Loucy (cell line): ENCODE results near the gene VANGL1.

ENCODE experiments used
- H2AFZ ChIP-seq: fragments of 200-600 bp; sonication (generic); 2 replicates; pipeline ENCODE4 v1.6.0; 2016; ENCODE audit warnings: antibody characterized with exemption, mild to moderate bottlenecking, low read length, moderate library complexity
- H3F3A ChIP-seq: fragments of 200-600 bp; 2 replicates; pipeline ENCODE4 v1.6.0; 2016; ENCODE audit warnings: antibody characterized with exemption, low read depth, mild to moderate bottlenecking
- H3K27me3 ChIP-seq: fragments of 200-600 bp; sonication (generic); 2 replicates; pipeline ENCODE4 v1.6.1; 2014; ENCODE audit warnings: low read length, mild to moderate bottlenecking; ENCODE audit not compliant: insufficient read depth, poor library complexity, severe bottlenecking
- H3K36me3 ChIP-seq: fragments of 200-600 bp; sonication (generic); 2 replicates; pipeline ENCODE4 v1.6.1; 2016; ENCODE audit warnings: low read length; ENCODE audit not compliant: insufficient read depth
- H3K4me1 ChIP-seq: fragments of 200-600 bp; sonication (generic); 2 replicates; pipeline ENCODE4 v1.5.1; 2014; ENCODE audit warnings: low read length, mild to moderate bottlenecking; ENCODE audit not compliant: insufficient read depth, poor library complexity, severe bottlenecking
- H3K4me2 ChIP-seq: fragments of 200-600 bp; sonication (generic); 2 replicates; pipeline ENCODE4 v1.6.0; 2014; ENCODE audit warnings: antibody characterized with exemption, low read length, low read depth, mild to moderate bottlenecking; ENCODE audit not compliant: poor library complexity, severe bottlenecking
- H3K4me3 ChIP-seq: fragments of 200-600 bp; sonication (generic); 2 replicates; pipeline ENCODE4 v1.5.1; 2014; ENCODE audit warnings: low read length, mild to moderate bottlenecking, mixed read lengths; ENCODE audit not compliant: poor library complexity, severe bottlenecking
- H3K79me2 ChIP-seq: fragments of 200-600 bp; sonication (generic); 2 replicates; pipeline ENCODE4 v1.6.1; 2014; ENCODE audit warnings: low read length; ENCODE audit not compliant: insufficient read depth
- H3K9ac ChIP-seq: fragments of 200-600 bp; sonication (generic); 2 replicates; pipeline ENCODE4 v1.6.0; 2014; ENCODE audit warnings: mild to moderate bottlenecking, low read depth, low read length, moderate library complexity; ENCODE audit not compliant: poor library complexity, severe bottlenecking
- H3K9me2 ChIP-seq: fragments of 200-600 bp; sonication (generic); replicated peaks from 2 replicates; pipeline ENCODE4 v1.6.1; 2016; ENCODE audit warnings: low read depth, low read length, mixed read lengths
- H3K9me3 ChIP-seq: fragments of 200-600 bp; sonication (generic); 2 replicates; pipeline ENCODE4 v1.6.1; 2014; ENCODE audit warnings: mild to moderate bottlenecking, antibody characterized with exemption, low read length, low read depth; ENCODE audit not compliant: insufficient read depth
- H4K20me1 ChIP-seq: fragments of 200-600 bp; sonication (generic); 2 replicates; pipeline ENCODE4 v1.6.0; 2014; ENCODE audit warnings: antibody characterized with exemption, low read length, mild to moderate bottlenecking; ENCODE audit not compliant: insufficient read depth, poor library complexity, severe bottlenecking
- EZH2phosphoT487 ChIP-seq: fragments of 200-600 bp; IDR thresholded peaks from 2 replicates; pipeline ENCODE4 v1.6.1; 2018; ENCODE audit warnings: antibody characterized with exemption, mild to moderate bottlenecking, moderate library complexity, borderline replicate concordance
- TF ChIP-seq, protein P1 (sequence below): fragments of 200-600 bp; sonication (generic); conservative IDR thresholded peaks from 2 replicates; pipeline ENCODE4 v1.5.1; 2014; ENCODE audit warnings: mild to moderate bottlenecking, antibody characterized with exemption, low read length

The VANGL1 gene

GRCh38 chr1:115604508-115604907 is 37.3 kb upstream of the VANGL1 start:
- Histone ChIP-seq H2AFZ (no peak overlapping the region), H3K9me3 (0 out of 2 replicates have a peak, but pooled peaks cover 5% of the 10 kb centered on the region), H3K4me3 (no peak overlapping the region), H3K9ac (no peak overlapping the region), H3K36me3 (no peaks in the 10 kb centered on the region), H3K4me1 (peaks cover 7% of the 10 kb centered on the region), H3K4me2 (no peak overlapping the region), H4K20me1 (no peaks in the 10 kb centered on the region), H3K9me2 (no peaks in the 10 kb centered on the region), H3F3A (no peaks in the 10 kb centered on the region), H3K79me2 (no peaks in the 10 kb centered on the region), H3K27me3 (no peaks in the 10 kb centered on the region)
- no peak for TF ChIP-seq EZH2phosphoT487

DNA sequence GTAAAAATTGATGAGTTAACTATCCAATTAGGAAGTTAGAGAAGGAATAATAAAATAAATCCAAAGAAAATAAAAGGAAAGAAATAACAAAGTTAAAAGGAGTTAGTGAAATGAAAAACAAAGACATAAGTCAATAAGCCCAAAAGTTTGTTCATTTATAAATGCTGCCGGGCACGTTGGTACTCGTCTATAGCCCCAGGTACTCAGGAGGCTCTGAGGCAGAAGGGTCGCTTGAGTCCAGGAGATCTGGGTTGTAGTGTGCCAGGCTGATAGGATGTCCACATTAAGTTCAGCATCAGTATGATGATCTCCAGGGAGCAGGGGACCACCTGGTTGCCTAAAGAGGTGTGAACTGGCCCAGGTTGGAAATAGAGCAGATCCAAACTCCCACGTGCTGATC is 35.5 kb upstream of the VANGL1 start:
- no peaks in the 10 kb centered on the region for H3K9me2 ChIP-seq
- no peaks in the 10 kb centered on the region for H3K79me2 ChIP-seq
- H3K27me3 ChIP-seq: no peaks in the 10 kb centered on the region
- H3F3A ChIP-seq: no peaks in the 10 kb centered on the region
- no peak overlapping the region for H2AFZ ChIP-seq
- no peaks in the 10 kb centered on the region for H3K9me3 ChIP-seq
- H3K4me2 ChIP-seq: no peak overlapping the region
- H3K4me1 ChIP-seq: peaks cover 7% of the 10 kb centered on the region
- no peaks in the 10 kb centered on the region for H3K36me3 ChIP-seq
- no peak overlapping the region for H3K4me3 ChIP-seq
- TF ChIP-seq EZH2phosphoT487: no peak
- TF ChIP-seq, protein P1, sequence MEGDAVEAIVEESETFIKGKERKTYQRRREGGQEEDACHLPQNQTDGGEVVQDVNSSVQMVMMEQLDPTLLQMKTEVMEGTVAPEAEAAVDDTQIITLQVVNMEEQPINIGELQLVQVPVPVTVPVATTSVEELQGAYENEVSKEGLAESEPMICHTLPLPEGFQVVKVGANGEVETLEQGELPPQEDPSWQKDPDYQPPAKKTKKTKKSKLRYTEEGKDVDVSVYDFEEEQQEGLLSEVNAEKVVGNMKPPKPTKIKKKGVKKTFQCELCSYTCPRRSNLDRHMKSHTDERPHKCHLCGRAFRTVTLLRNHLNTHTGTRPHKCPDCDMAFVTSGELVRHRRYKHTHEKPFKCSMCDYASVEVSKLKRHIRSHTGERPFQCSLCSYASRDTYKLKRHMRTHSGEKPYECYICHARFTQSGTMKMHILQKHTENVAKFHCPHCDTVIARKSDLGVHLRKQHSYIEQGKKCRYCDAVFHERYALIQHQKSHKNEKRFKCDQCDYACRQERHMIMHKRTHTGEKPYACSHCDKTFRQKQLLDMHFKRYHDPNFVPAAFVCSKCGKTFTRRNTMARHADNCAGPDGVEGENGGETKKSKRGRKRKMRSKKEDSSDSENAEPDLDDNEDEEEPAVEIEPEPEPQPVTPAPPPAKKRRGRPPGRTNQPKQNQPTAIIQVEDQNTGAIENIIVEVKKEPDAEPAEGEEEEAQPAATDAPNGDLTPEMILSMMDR: no peak
- no peak overlapping the region for H3K9ac ChIP-seq
- no peaks in the 10 kb centered on the region for H4K20me1 ChIP-seq

- no peak for TF ChIP-seq EZH2phosphoT487
- TF ChIP-seq, protein P1: no peak
- H3K4me3 ChIP-seq: no peak overlapping the region
- no peaks in the 10 kb centered on the region for H3K79me2 ChIP-seq
- no peaks in the 10 kb centered on the region for H3K9me2 ChIP-seq
- H3K9me3 ChIP-seq: no peaks in the 10 kb centered on the region
- no peaks in the 10 kb centered on the region for H3K36me3 ChIP-seq
- H3K4me1 ChIP-seq: peaks cover 7% of the 10 kb centered on the region
- H3F3A ChIP-seq: no peaks in the 10 kb centered on the region
- no peak overlapping the region for H3K4me2 ChIP-seq
- H2AFZ ChIP-seq: 0 out of 2 replicates have a peak overlapping the region, but pooled peaks have one; percentile 10
- no peaks in the 10 kb centered on the region for H4K20me1 ChIP-seq
- H3K9ac ChIP-seq: no peak overlapping the region
- no peaks in the 10 kb centered on the region for H3K27me3 ChIP-seq
Observed at GRCh38 chr1:115609021-115609420, 32.7 kb upstream of the VANGL1 start.

DNA sequence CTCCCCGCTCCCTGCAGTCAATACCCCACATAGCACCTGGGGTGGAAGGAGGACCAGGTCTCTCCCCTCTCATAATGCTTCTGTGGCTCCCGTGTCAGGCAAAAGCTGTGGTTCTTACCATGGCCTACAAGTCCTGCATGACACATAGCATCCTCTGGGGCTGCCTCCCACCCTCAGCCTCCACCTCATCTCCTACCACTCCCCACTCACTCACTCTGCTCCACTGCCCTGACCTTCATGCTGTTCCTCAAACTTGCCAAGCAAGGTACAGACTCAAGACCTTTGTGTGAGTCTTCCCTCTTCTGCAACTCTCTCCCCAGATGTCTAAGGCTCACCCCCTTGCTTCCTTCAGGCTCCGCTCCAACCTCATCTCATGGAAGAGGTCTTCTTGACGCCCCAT is 28.0 kb upstream of the VANGL1 start:
- H3K4me2 ChIP-seq: no peak overlapping the region
- peaks cover 7% of the 10 kb centered on the region for H3K4me1 ChIP-seq
- no peak overlapping the region for H3K9ac ChIP-seq
- no peaks in the 10 kb centered on the region for H3K79me2 ChIP-seq
- TF ChIP-seq, protein P1: no peak
- no peak for TF ChIP-seq EZH2phosphoT487
- H3K27me3 ChIP-seq: no peaks in the 10 kb centered on the region
- H3K4me3 ChIP-seq: no peak overlapping the region
- H3K36me3 ChIP-seq: no peaks in the 10 kb centered on the region
- H3K9me3 ChIP-seq: no peaks in the 10 kb centered on the region
- H4K20me1 ChIP-seq: no peaks in the 10 kb centered on the region
- H3F3A ChIP-seq: no peaks in the 10 kb centered on the region
- no peaks in the 10 kb centered on the region for H3K9me2 ChIP-seq
- H2AFZ ChIP-seq: no peak overlapping the region
